Pons (tissue), 1 donor: ENCODE measurements around the gene PLEKHO1.
A peak's percentile ranks its signal among the peaks of the same experiment; 100 is the strongest.

Experiments used
- DNase-seq: peaks from one replicate; pipeline ENCODE4 v3.0.0-alpha.2; 2016; ENCODE audit warnings: low spot score

PLEKHO1 gene

GRCh38 chr1:150150133-150151021, 661 bp downstream of the PLEKHO1 start:
- no peak for DNase-seq

GRCh38 chr1:150151291-150152181, 1.8 kb downstream of the PLEKHO1 start:
- no peak for DNase-seq

- DNase-seq = no peak
Observed at GRCh38 chr1:150152182-150152536, 2.4 kb downstream of the PLEKHO1 start.

GRCh38 chr1:150152772-150153456, 3.2 kb downstream of the PLEKHO1 start:
- no peak for DNase-seq

GRCh38 chr1:150154143-150154542, 4.4 kb downstream of the PLEKHO1 start:
- no peak for DNase-seq

- DNase-seq = no peak
Observed at GRCh38 chr1:150155413-150156071, 5.8 kb downstream of the PLEKHO1 start.

GRCh38 chr1:150156868-150157603, 7.3 kb downstream of the PLEKHO1 start:
- DNase-seq = no peak

- no peak for DNase-seq
Observed at GRCh38 chr1:150159550-150159949, 9.8 kb downstream of the PLEKHO1 start.

GRCh38 chr1:150160964-150161621, 11.4 kb downstream of the PLEKHO1 start:
- DNase-seq = no peak

- no peak for DNase-seq
Observed at GRCh38 chr1:150161747-150162581, 12.2 kb downstream of the PLEKHO1 start.

GRCh38 chr1:150162582-150162861, 12.8 kb downstream of the PLEKHO1 start:
- no peak for DNase-seq

GRCh38 chr1:150162862-150163706, 13.4 kb downstream of the PLEKHO1 start:
- DNase-seq = peak; percentile 87

GRCh38 chr1:150164224-150164623, 14.5 kb downstream of the PLEKHO1 start:
- no peak for DNase-seq

- no peak for DNase-seq
Observed at GRCh38 chr1:150164779-150165178, 15.1 kb downstream of the PLEKHO1 start.

GRCh38 chr1:150165622-150166612, 16.2 kb downstream of the PLEKHO1 start:
- no peak for DNase-seq

- DNase-seq = no peak
Observed at GRCh38 chr1:150168960-150169601, 19.4 kb downstream of the PLEKHO1 start.

GRCh38 chr1:150171801-150172200, 22.1 kb downstream of the PLEKHO1 start:
- DNase-seq = no peak
